BE2C (cell line): ENCODE results near the gene DDRGK1.

ENCODE experiments used
- DNase-seq: peaks from one replicate; pipeline ENCODE4 v3.0.0-alpha.2; 2020
- H3K27me3 ChIP-seq: fragments of 250-450 bp; sonication (Bioruptor Pico); 2 replicates; pipeline ENCODE4 v1.5.1; 2020; ENCODE audit warnings: mild to moderate bottlenecking
- H3K36me3 ChIP-seq: fragments of 250-450 bp; sonication (Bioruptor Pico); 2 replicates; pipeline ENCODE4 v1.5.1; 2020; ENCODE audit warnings: mild to moderate bottlenecking
- H3K4me1 ChIP-seq: fragments of 250-450 bp; sonication (Bioruptor Pico); 2 replicates; pipeline ENCODE4 v1.5.1; 2020
- H3K4me3 ChIP-seq: 2 replicates; pipeline ENCODE4 v1.5.1; 2011; ENCODE audit warnings: low read depth, low read length
- H3K9me3 ChIP-seq: fragments of 250-450 bp; sonication (Bioruptor Pico); 2 replicates; pipeline ENCODE4 v1.5.1; 2020
- TF ChIP-seq, protein P1 (sequence below): IDR thresholded peaks from 2 replicates; pipeline ENCODE4 v1.5.1; 2012; ENCODE audit warnings: mild to moderate bottlenecking, low read depth, low read length

DDRGK1 gene

DNA sequence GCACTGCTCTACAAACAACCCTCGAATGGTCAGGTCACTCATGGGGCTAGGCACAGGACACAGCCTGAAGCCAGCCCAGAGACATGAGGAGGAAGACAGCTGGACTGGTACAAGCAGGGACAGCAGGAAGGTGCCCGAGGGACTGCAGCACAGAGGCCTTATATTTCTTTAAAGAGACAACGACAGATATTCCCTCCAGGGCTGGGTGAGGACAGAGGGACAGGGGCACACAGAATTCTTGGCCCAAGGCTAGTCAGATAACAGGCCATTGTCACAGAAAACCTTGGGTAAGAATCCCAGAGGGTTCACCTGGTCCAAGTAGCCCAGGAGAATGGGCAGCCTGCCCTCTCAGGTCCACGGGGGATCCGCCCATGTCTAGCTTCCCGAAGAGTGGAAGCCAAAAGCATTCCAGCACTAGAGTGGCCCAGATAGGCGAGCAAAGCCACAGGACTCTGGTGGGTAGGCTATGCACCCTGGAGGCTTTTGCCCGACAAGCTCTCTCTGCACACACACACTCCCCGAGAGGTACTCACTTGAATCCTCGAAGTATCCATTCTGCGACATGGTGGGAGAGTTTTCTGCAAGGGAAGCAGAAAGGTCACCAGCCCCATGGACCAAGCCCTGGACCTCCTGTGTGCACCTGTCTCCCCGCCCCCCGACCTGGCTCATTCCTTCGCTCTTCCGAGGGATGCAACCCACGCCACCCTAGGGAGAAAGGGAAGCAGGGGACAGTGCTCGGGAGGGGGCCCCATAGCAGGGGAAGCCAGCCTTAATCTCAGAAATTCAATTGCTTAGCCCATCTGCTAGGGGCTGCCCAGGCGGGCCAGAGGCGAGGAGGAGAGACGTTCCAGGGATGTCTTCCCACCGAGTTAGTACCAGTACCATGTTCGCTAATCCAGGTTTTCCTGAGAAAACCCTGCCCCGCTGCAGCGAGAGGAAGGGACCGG lies 32.8 kb upstream of the DDRGK1 start:
- Histone ChIP-seq H3K4me3 (no peak overlapping the region), H3K27me3 (peaks cover 49% of the 10 kb centered on the region), H3K36me3 (no peaks in the 10 kb centered on the region), H3K9me3 (no peaks in the 10 kb centered on the region), H3K4me1 (no peaks in the 10 kb centered on the region)
- TF ChIP-seq, protein P1, sequence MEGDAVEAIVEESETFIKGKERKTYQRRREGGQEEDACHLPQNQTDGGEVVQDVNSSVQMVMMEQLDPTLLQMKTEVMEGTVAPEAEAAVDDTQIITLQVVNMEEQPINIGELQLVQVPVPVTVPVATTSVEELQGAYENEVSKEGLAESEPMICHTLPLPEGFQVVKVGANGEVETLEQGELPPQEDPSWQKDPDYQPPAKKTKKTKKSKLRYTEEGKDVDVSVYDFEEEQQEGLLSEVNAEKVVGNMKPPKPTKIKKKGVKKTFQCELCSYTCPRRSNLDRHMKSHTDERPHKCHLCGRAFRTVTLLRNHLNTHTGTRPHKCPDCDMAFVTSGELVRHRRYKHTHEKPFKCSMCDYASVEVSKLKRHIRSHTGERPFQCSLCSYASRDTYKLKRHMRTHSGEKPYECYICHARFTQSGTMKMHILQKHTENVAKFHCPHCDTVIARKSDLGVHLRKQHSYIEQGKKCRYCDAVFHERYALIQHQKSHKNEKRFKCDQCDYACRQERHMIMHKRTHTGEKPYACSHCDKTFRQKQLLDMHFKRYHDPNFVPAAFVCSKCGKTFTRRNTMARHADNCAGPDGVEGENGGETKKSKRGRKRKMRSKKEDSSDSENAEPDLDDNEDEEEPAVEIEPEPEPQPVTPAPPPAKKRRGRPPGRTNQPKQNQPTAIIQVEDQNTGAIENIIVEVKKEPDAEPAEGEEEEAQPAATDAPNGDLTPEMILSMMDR = no peak
- DNase-seq = no peak

DNA sequence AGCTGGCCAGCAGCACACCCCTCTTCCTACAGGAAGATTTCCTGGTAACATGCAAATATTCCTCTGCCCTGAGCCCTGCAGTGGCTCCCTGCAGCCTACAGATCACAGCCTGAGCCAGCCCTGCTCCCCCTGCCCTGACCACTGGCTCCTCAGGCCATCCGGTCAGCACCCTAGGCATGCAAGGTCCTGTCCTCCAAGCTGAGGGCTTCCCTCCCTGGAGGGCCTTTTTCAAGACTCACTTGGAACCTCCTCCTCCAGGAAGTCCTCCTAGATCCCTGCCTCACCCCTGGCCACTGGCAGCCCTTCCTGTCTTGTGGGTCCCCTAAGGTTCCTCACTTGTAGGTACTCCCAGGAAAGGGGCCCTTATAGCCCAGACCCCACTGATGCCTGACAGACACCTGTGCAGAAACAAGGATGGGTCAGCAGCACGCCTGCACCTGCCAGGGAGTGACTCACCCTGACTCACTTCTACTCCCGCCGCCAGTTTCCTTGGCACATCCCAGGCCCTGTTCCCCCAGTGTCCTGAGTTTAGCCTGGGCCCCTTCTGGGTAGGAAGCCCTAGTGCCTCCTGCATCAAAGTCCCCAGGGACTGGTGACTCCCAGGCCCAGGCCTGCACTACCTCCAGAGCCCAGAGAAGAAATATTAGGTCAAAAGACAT lies 31.3 kb upstream of the DDRGK1 start:
- TF ChIP-seq, protein P1 = no peak
- DNase-seq = no peak
- no peaks in the 10 kb centered on the region for H3K9me3 ChIP-seq
- no peaks in the 10 kb centered on the region for H3K4me1 ChIP-seq
- H3K36me3 ChIP-seq = no peaks in the 10 kb centered on the region
- no peak overlapping the region for H3K4me3 ChIP-seq
- H3K27me3 ChIP-seq = peaks cover 43% of the 10 kb centered on the region

DNA sequence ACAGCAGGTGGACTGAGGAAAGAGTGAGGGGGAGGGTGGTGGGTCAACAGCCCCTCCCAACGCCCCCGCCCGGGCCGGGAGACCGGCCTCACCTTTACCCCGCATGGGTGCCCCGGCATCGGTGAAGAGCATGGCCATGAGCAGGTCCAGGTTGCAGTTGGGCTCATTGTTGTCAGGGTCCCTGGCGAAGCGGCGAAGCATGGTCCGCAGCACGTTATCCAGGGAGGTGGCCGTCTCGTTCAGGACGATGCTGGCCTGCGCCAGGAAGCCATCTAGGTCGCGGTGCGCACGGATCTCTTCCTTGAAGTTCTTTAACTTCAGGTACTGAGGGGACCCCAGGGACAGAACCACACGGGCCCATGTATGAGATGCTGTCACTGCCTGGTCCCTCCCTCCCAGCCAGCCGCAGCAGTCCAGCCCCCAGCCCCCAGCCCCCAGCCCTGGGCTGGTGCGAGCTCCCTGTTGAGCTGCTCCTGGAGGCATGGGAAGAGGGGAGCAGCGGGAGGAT lies 29.6 kb upstream of the DDRGK1 start:
- TF ChIP-seq, protein P1 = no peak

DNA sequence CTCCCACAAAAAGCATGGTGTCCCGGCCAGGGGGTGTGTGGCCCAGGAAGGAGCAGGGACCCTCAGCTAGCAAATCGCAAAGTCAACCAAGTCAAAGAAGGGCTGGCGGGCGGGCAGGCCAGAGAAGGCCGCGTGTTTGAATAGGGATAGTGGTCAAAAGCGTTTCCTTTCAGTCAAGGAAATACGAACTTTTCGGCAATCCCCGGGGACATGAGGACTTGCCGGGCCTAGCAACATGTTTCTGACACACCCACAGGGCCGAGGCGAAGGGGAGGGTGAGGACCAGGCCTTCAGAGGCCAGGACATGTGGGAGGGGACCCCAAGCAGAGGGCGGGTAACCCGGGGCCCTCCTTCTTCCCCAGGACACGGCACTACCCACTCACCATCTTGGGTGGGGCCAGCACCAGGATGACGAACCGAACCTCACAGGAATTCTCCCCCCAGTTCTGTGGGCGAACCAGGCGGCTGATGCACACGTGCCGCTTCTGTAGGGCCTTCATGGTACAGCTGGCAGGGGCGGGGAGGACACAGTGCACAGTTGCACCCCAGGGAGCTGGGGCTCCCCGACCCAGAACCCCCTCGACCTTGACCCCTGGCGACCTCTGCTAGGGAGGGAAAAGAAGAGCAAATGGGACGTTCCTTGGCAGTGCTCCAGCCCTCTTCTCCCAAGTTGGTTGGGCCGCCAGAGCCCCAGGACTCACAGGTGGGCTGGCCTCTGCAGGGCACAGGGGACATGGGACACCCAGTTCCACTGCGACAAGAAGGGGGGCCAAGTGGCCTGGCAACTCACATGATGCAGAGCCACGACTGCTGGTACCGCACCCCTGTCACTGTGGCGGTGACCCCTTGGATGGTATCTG lies 28.9 kb upstream of the DDRGK1 start:
- no peak for DNase-seq

More for the DNA sequence above, 29.6 kb upstream of the DDRGK1 start:
- DNase-seq = no peak
- Histone ChIP-seq H3K4me3 (no peak overlapping the region), H3K4me1 (no peaks in the 10 kb centered on the region), H3K36me3 (no peaks in the 10 kb centered on the region), H3K27me3 (peaks cover 25% of the 10 kb centered on the region), H3K9me3 (no peaks in the 10 kb centered on the region)

DNA sequence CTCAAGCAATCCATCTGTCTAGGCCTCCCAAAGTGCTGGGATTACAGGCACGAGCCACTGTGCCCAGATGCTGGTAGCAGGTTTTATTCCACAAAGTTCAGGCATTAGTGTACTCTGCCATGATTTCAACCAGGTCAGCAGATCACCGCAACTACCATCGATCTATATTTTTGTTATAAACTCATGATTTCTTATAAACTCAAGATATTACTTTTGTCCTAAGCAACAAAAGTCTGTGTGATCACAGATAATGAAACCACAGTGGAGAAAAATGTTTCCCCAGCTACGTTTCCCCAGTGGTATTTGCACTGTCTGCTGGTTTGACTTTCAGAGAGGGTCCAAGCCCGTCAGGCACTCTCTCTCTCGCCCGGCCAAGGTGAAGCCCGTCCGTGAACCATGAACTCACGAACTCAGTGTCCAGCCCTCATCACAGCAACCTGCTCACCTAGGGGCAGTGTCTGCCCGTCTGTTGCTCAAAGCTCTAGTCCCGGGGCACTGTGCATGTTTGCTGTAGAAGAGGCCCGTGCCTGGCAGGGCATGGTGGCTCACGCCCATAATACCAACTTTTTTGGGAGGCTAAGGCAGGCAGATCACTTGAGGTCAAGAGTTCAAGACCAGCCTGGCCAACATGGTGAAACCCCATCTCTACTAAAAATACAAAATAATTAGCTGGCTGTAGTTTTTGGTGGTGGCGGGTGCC lies 27.6 kb upstream of the DDRGK1 start:
- TF ChIP-seq, protein P1 = no peak
- Histone ChIP-seq H3K4me1 (no peaks in the 10 kb centered on the region), H3K36me3 (no peaks in the 10 kb centered on the region)

More for the DNA sequence above, 28.9 kb upstream of the DDRGK1 start:
- H3K27me3 ChIP-seq = peaks cover 18% of the 10 kb centered on the region
- no peaks in the 10 kb centered on the region for H3K4me1 ChIP-seq
- no peaks in the 10 kb centered on the region for H3K36me3 ChIP-seq
- TF ChIP-seq, protein P1 = no peak
- no peaks in the 10 kb centered on the region for H3K9me3 ChIP-seq
- H3K4me3 ChIP-seq = no peak overlapping the region

More for the DNA sequence above, 27.6 kb upstream of the DDRGK1 start:
- DNase-seq = no peak
- Histone ChIP-seq H3K27me3 (peaks cover 5% of the 10 kb centered on the region), H3K4me3 (no peak overlapping the region), H3K9me3 (no peaks in the 10 kb centered on the region)
